CD4-positive, alpha-beta T cell (primary cell): ENCODE data around the gene SLC1A2. TPM values are rescaled to one million over a fixed set of nuclear protein-coding genes. Genes with fewer than 3 reads are reported as not detected.

ENCODE experiments used
- ATAC-seq: fragments of 200-7000 bp; cut with Tn5 transposase; one replicate; pipeline ENCODE4 v1.10.0; 2022; ENCODE audit warnings: mild to moderate bottlenecking; ENCODE audit not compliant: poor library complexity
- CTCF ChIA-PET: fragments of 350-600 bp; sonication (Branson Sonifier 250); formaldehyde crosslinking; loops from one replicate; lab custom pipeline; 2021; ENCODE audit warnings: antibody characterized with exemption, inconsistent platforms; lab: Charles Lee
- POLR2A ChIA-PET: fragments of 350-600 bp; sonication (Branson Sonifier 250); formaldehyde crosslinking; loops from one replicate; lab custom pipeline; 2021; ENCODE audit warnings: antibody characterized with exemption, inconsistent platforms; lab: Charles Lee
- DNase-seq, 14 experiments: peaks; one replicate each; pipeline ENCODE4 v3.0.0-alpha.2; 2013 to 2020; ENCODE audit warnings: mixed read lengths in 2 of 14
- H3K27ac ChIP-seq, 2 donors: one replicate each; pipeline versions ENCODE4 v1.5.1 to v1.7.0; 2013; ENCODE audit warnings: low read length in 2 of 2, low read depth in 1 of 2, mild to moderate bottlenecking in 1 of 2
- H3K27me3 ChIP-seq, 2 experiments: 1 replicate in 1 of 2; 2 replicates in 1 of 2; pipeline versions ENCODE4 v1.6.1 to v1.7.0; 2013; ENCODE audit warnings: low read length in 2 of 2, control low read depth in 1 of 2, mild to moderate bottlenecking in 1 of 2, moderate library complexity in 1 of 2; ENCODE audit not compliant: insufficient read depth in 2 of 2, control insufficient read depth in 1 of 2
- H3K36me3 ChIP-seq: one replicate; pipeline ENCODE4 v1.6.1; 2013; ENCODE audit warnings: low read length, control low read depth; ENCODE audit not compliant: insufficient read depth
- H3K4me1 ChIP-seq: one replicate; pipeline ENCODE4 v1.6.1; 2013; ENCODE audit warnings: low read length, control low read depth; ENCODE audit not compliant: insufficient read depth
- H3K4me3 ChIP-seq: one replicate; pipeline ENCODE4 v1.5.1; 2013; ENCODE audit warnings: mild to moderate bottlenecking, low read length, moderate library complexity
- H3K9me3 ChIP-seq, 2 experiments: 1 replicate in 1 of 2; 2 replicates in 1 of 2; pipeline versions ENCODE4 v1.6.1 to v1.7.0; 2013; ENCODE audit warnings: low read length in 2 of 2, mild to moderate bottlenecking in 2 of 2, control low read depth in 1 of 2, moderate library complexity in 1 of 2; ENCODE audit not compliant: control insufficient read depth in 1 of 2, insufficient read depth in 1 of 2
- H3K27ac Mint-ChIP-seq: one replicate; pipeline ENCODE4 v1.8.0; 2020; ENCODE audit warnings: mixed read lengths
- H3K27me3 Mint-ChIP-seq: one replicate; pipeline ENCODE4 v1.8.0; 2021; ENCODE audit warnings: mixed read lengths
- H3K36me3 Mint-ChIP-seq: one replicate; pipeline ENCODE4 v1.8.0; 2021; ENCODE audit warnings: low read depth, mixed read lengths
- H3K4me1 Mint-ChIP-seq: one replicate; pipeline ENCODE4 v1.8.0; 2021; ENCODE audit warnings: low read depth, mixed read lengths
- H3K4me3 Mint-ChIP-seq: one replicate; pipeline ENCODE4 v1.8.0; 2020; ENCODE audit warnings: mild to moderate bottlenecking, mixed read lengths
- H3K9me3 Mint-ChIP-seq: one replicate; pipeline ENCODE4 v1.8.0; 2020; ENCODE audit warnings: mixed read lengths
- CTCF ChIP-seq: fragments of 200-600 bp; IDR thresholded peaks from one replicate; pipeline ENCODE4 v1.8.0; 2022; ENCODE audit warnings: antibody characterized with exemption, mild to moderate bottlenecking
- intact Hi-C, 2 experiments: fragments of 100-400 bp; cut with DNase I in 1 of 2; cut with micrococcal nuclease in 1 of 2; formaldehyde crosslinking; loops; one replicate each; pipeline versions ENCODE4 v1.15.1 to v1.9.0; 2023 to 2025; cut with DNase I, micrococcal nuclease
- total RNA-seq, 174 experiments: library from RNA in 2 of 174; stranded (reverse) in 2 of 174; gene quantifications; one replicate each; pipeline ENCODE4 v1.2.3 and lab custom pipeline; 2021 to 2026

SLC1A2 gene
- total RNA-seq, 2 experiments from 2014 or later, result not detected

- Mint-ChIP-seq H3K27me3 (no peaks in the 10 kb centered on the region), H3K9me3 (peaks cover 22% of the 10 kb centered on the region), H3K27ac (peak overlapping the region; percentile 77), H3K36me3 (peaks cover 56% of the 10 kb centered on the region), H3K4me1 (peaks cover 76% of the 10 kb centered on the region), H3K4me3 (peak overlapping the region; percentile 72)
- H3K27ac ChIP-seq, result no peak overlapping the region
- peaks cover 5 to 13% of the 10 kb centered on the region in 2 experiments for H3K9me3 ChIP-seq
- H3K4me1 ChIP-seq, result peaks cover 38% of the 10 kb centered on the region
- TF ChIP-seq CTCF, result no peak
- no peaks in the 10 kb centered on the region for H3K27me3 ChIP-seq
- intact Hi-C loops, result loop anchor here (5.0 kb wide), 4 partner anchors 68 to 152 kb away; no protein-coding TSS in a partner anchor
- ChIA-PET CTCF (interaction anchor here (1.0 to 1.4 kb wide), 2 partner anchors 70 to 199 kb away, joined by 3 to 6 read pairs; no protein-coding TSS in a partner anchor), POLR2A (interaction anchor here (0.6 to 5.4 kb wide), 18 partner anchors 9 to 229 kb away, joined by 3 to 44 read pairs (median 3); no protein-coding TSS in a partner anchor)
- H3K4me3 ChIP-seq, result no peak overlapping the region
- no peak for ATAC-seq
- no peak for DNase-seq
- H3K36me3 ChIP-seq, result peaks cover 20% of the 10 kb centered on the region
Measured at GRCh38 chr11:35235498-35235897, 183.9 kb downstream of the SLC1A2 start.

GRCh38 chr11:35235157-35235468 is 184.2 kb downstream of the SLC1A2 start:
- H3K36me3 Mint-ChIP-seq, result peaks cover 60% of the 10 kb centered on the region
- intact Hi-C loops, result loop anchor here (5.0 kb wide), 4 partner anchors 68 to 152 kb away; no protein-coding TSS in a partner anchor
- ChIA-PET POLR2A (interaction anchor here (0.7 to 5.4 kb wide), 9 partner anchors 9 to 228 kb away, joined by 3 to 44 read pairs (median 4); no protein-coding TSS in a partner anchor), CTCF (no interaction called here)
- ATAC-seq (no peak), DNase-seq (no peak)
- H3K9me3 Mint-ChIP-seq, result peaks cover 22% of the 10 kb centered on the region
- peak overlapping the region; percentile 21 for H3K4me3 Mint-ChIP-seq
- Histone ChIP-seq H3K27ac (no peak overlapping the region), H3K4me1 (peaks cover 38% of the 10 kb centered on the region), H3K27me3 (no peaks in the 10 kb centered on the region), H3K36me3 (peaks cover 23% of the 10 kb centered on the region), H3K9me3 (peaks cover 5 to 13% of the 10 kb centered on the region in 2 experiments), H3K4me3 (no peak overlapping the region)
- no peak for TF ChIP-seq CTCF
- no peaks in the 10 kb centered on the region for H3K27me3 Mint-ChIP-seq
- peak overlapping the region; percentile 77 for H3K27ac Mint-ChIP-seq
- H3K4me1 Mint-ChIP-seq, result peaks cover 80% of the 10 kb centered on the region

- Mint-ChIP-seq H3K4me3 (no peak overlapping the region), H3K9me3 (peaks cover 22% of the 10 kb centered on the region), H3K36me3 (peaks cover 65% of the 10 kb centered on the region), H3K27ac (peak overlapping the region; percentile 77), H3K4me1 (peaks cover 80% of the 10 kb centered on the region), H3K27me3 (no peaks in the 10 kb centered on the region)
- no peak for ATAC-seq
- no peak for TF ChIP-seq CTCF
- POLR2A ChIA-PET, result interaction anchor here (0.5 to 5.4 kb wide), 8 partner anchors 9 to 187 kb away, joined by 3 to 44 read pairs (median 4); no protein-coding TSS in a partner anchor
- CTCF ChIA-PET, result interaction anchor here (1.8 kb wide), 1 partner anchor 71 kb away, joined by 5 read pairs; no protein-coding TSS in a partner anchor
- H3K9me3 ChIP-seq, result peaks cover 5 to 13% of the 10 kb centered on the region in 2 experiments
- H3K4me1 ChIP-seq, result peaks cover 38% of the 10 kb centered on the region
- H3K27ac ChIP-seq, result no peak overlapping the region
- DNase-seq, result peak in 1 of 14 experiments; percentile 34
- no peak overlapping the region for H3K4me3 ChIP-seq
- intact Hi-C loops, result loop anchor here (5.0 kb wide), 4 partner anchors 67 to 153 kb away; no protein-coding TSS in a partner anchor
- no peaks in the 10 kb centered on the region for H3K27me3 ChIP-seq
- H3K36me3 ChIP-seq, result peaks cover 28% of the 10 kb centered on the region
Measured at GRCh38 chr11:35234460-35235156, 184.8 kb downstream of the SLC1A2 start.
